B cell (primary cell): ENCODE data around the gene GTF3C2. TPM values are rescaled to one million over a fixed set of nuclear protein-coding genes. Genes with fewer than 3 reads are reported as not detected.
A peak's percentile ranks its signal among the peaks of the same experiment; 100 is the strongest.

Source experiments
- ATAC-seq: fragments of 200-7000 bp; cut with Tn5 transposase; one replicate; pipeline ENCODE4 v1.10.0; 2021; ENCODE audit warnings: low read depth, mild to moderate bottlenecking, moderate number of reproducible peaks, moderate library complexity
- CTCF ChIA-PET: fragments of 350-600 bp; sonication (Branson Sonifier 250); formaldehyde crosslinking; loops from one replicate; lab custom pipeline; 2021; ENCODE audit warnings: antibody characterized with exemption, inconsistent platforms; lab: Charles Lee
- POLR2A ChIA-PET: fragments of 350-600 bp; sonication (Branson Sonifier 250); formaldehyde crosslinking; loops from one replicate; lab custom pipeline; 2021; ENCODE audit warnings: antibody characterized with exemption; lab: Charles Lee
- DNase-seq: peaks from one replicate; pipeline ENCODE4 v3.0.0; 2013
- H2AFZ ChIP-seq: 2 replicates; pipeline ENCODE4 v1.6.1; 2012; ENCODE audit warnings: mild to moderate bottlenecking, low read depth, low read length; ENCODE audit not compliant: insufficient read depth, poor library complexity, severe bottlenecking
- H3K27ac ChIP-seq, 2 donors: 1 replicate in 1 of 2; 2 replicates in 1 of 2; pipeline ENCODE4 v1.5.1; 2012 to 2013; ENCODE audit warnings: low read length in 2 of 2, mild to moderate bottlenecking in 2 of 2, moderate library complexity in 1 of 2
- H3K27me3 ChIP-seq, 4 experiments: fragments of 200-600 bp in 1 of 4; sonication (generic) in 1 of 4; replicated peaks in 1 of 4; 1 replicate in 2 of 4; 2 replicates in 2 of 4; pipeline versions ENCODE4 v1.6.1 to v1.7.0; 2013 to 2016; ENCODE audit warnings: low read length in 3 of 4, mild to moderate bottlenecking in 2 of 4, mixed read lengths in 1 of 4, moderate library complexity in 1 of 4; ENCODE audit not compliant: insufficient read depth in 4 of 4, control insufficient read depth in 3 of 4; ENCODE audit errors: control extremely low read depth in 1 of 4
- H3K36me3 ChIP-seq, 2 experiments: replicated peaks in 1 of 2; 1 replicate in 1 of 2; 2 replicates in 1 of 2; pipeline versions ENCODE4 v1.6.1 to v1.7.1; 2013; ENCODE audit warnings: low read length in 1 of 2; ENCODE audit not compliant: insufficient read depth in 2 of 2, control insufficient read depth in 1 of 2; ENCODE audit errors: control extremely low read depth in 1 of 2, extremely low read depth in 1 of 2
- H3K4me1 ChIP-seq, 2 donors: fragments of 200-600 bp in 1 of 2; sonication (generic) in 1 of 2; 1 replicate in 1 of 2; 2 replicates in 1 of 2; pipeline versions ENCODE4 v1.5.1 to v1.6.1; 2013 to 2017; ENCODE audit warnings: low read length in 2 of 2; ENCODE audit not compliant: control insufficient read depth in 2 of 2, insufficient read depth in 2 of 2
- H3K4me2 ChIP-seq: replicated peaks from 2 replicates; pipeline ENCODE3; 2012; ENCODE audit warnings: mild to moderate bottlenecking, low read depth, low read length; ENCODE audit not compliant: poor library complexity, severe bottlenecking
- H3K4me3 ChIP-seq, 5 experiments: fragments of 200-600 bp in 1 of 5; sonication (generic) in 1 of 5; 1 replicate in 3 of 5; 2 replicates in 2 of 5; pipeline versions ENCODE4 v1.5.1 to v1.7.0; 2011 to 2016; ENCODE audit warnings: low read length in 4 of 5, mild to moderate bottlenecking in 4 of 5, low read depth in 2 of 5, control low read depth in 1 of 5, moderate library complexity in 1 of 5; ENCODE audit not compliant: insufficient read depth in 1 of 5; ENCODE audit errors: control extremely low read depth in 1 of 5, extremely low read depth in 1 of 5
- H3K79me2 ChIP-seq: fragments of 200-600 bp; sonication (generic); one replicate; pipeline ENCODE4 v1.6.0; 2016; ENCODE audit warnings: low read length; ENCODE audit not compliant: control insufficient read depth, insufficient read depth
- H3K9ac ChIP-seq: fragments of 200-600 bp; sonication (generic); 2 replicates; pipeline ENCODE4 v1.6.1; 2017; ENCODE audit warnings: mild to moderate bottlenecking, low read length, moderate library complexity
- H3K9me3 ChIP-seq, 3 donors: one replicate each; pipeline versions ENCODE4 v1.6.1 to v1.7.1; 2013; ENCODE audit warnings: low read length in 2 of 3; ENCODE audit not compliant: control insufficient read depth in 2 of 3, insufficient read depth in 1 of 3; ENCODE audit errors: control extremely low read depth in 1 of 3
- H4K20me1 ChIP-seq: 2 replicates; pipeline ENCODE4 v1.6.0; 2012; ENCODE audit warnings: mild to moderate bottlenecking, low read length; ENCODE audit not compliant: insufficient read depth, control insufficient read depth, poor library complexity, severe bottlenecking
- H3K27ac Mint-ChIP-seq: one replicate; pipeline ENCODE4 v1.8.0; 2021; ENCODE audit warnings: mixed read lengths
- H3K27me3 Mint-ChIP-seq: one replicate; pipeline ENCODE4 v1.8.0; 2021; ENCODE audit warnings: mixed read lengths
- H3K4me1 Mint-ChIP-seq: one replicate; pipeline ENCODE4 v1.8.0; 2021; ENCODE audit warnings: mixed read lengths
- H3K4me3 Mint-ChIP-seq: one replicate; pipeline ENCODE4 v1.8.0; 2021; ENCODE audit warnings: mixed read lengths
- H3K9me3 Mint-ChIP-seq: one replicate; pipeline ENCODE4 v1.8.0; 2022; ENCODE audit warnings: mixed read lengths; ENCODE audit not compliant: insufficient read depth
- CTCF ChIP-seq: fragments of 200-600 bp; IDR thresholded peaks from one replicate; pipeline ENCODE4 v1.8.0; 2022; ENCODE audit warnings: antibody characterized with exemption, mild to moderate bottlenecking
- EZH2 ChIP-seq: IDR thresholded peaks from 2 replicates; pipeline ENCODE4 v1.6.1; 2012; ENCODE audit warnings: borderline replicate concordance, low read depth, mild to moderate bottlenecking, moderate library complexity, low read length; ENCODE audit not compliant: insufficient read depth, poor library complexity, severe bottlenecking
- WGBS: methylation state at CpG from one replicate; pipeline ENCODE4 v1.1.5; 2013; ENCODE audit warnings: missing lambda C conversion rate; ENCODE audit not compliant: insufficient coverage; 5-methylcytosine and 5-hydroxymethylcytosine counted together
- intact Hi-C: fragments of 100-400 bp; cut with micrococcal nuclease; formaldehyde crosslinking; loops from one replicate; pipeline ENCODE4 v1.10.0; 2022
- polyA plus RNA-seq: library from polyadenylated mRNA; depleted of rRNA; stranded (reverse); fragments of >200 nt; gene quantifications from 2 replicates; pipeline ENCODE4 v1.2.3, GENCODE V29; 2012
- total RNA-seq, 2 donors: library from RNA; stranded (reverse); fragments of 120-200 nt in 1 of 2; gene quantifications; 1 replicate in 1 of 2; 2 replicates in 1 of 2; pipeline versions ENCODE4 v1.2.3 to v1.2.4, GENCODE V29; 2013 to 2022

GTF3C2 gene
- total and polyA plus RNA-seq, 2 donors (not counting 1 experiment from before 2014, with no cell fraction given): 84.8 to 121 TPM

GRCh38 chr2:27400348-27401135, 44.0 kb upstream of the GTF3C2 start:
- H3K27ac Mint-ChIP-seq: no peak overlapping the region
- no peak overlapping the region for H3K27ac ChIP-seq
- H3K4me3 ChIP-seq: no peak overlapping the region
- peaks cover 0 to 2% of the 10 kb centered on the region in 2 donors for H3K4me1 ChIP-seq
- H3K79me2 ChIP-seq: peaks cover 98% of the 10 kb centered on the region
- CTCF ChIA-PET: no interaction called here
- POLR2A ChIA-PET: no interaction called here
- H4K20me1 ChIP-seq: peaks cover 42% of the 10 kb centered on the region
- H3K27me3 ChIP-seq: no peaks in the 10 kb centered on the region
- no peaks in the 10 kb centered on the region for H3K27me3 Mint-ChIP-seq
- H3K36me3 ChIP-seq: peaks cover 2 to 7% of the 10 kb centered on the region in 2 experiments
- TF ChIP-seq EZH2: no peak
- no peak for TF ChIP-seq CTCF
- no peaks in the 10 kb centered on the region for H3K9me3 ChIP-seq
- H3K9me3 Mint-ChIP-seq: no peaks in the 10 kb centered on the region
- H3K4me2 ChIP-seq: no peak overlapping the region
- H3K9ac ChIP-seq: no peak overlapping the region
- DNase-seq (no peak), ATAC-seq (no peak)
- WGBS: no CpG with 5 or more reads among the region's 2 CpGs
- H3K4me3 Mint-ChIP-seq: no peak overlapping the region
- intact Hi-C loops: loop anchor here (10.0 kb wide), 1 partner anchor 186 kb away; the partner anchor contains the start of genes ATRAID, CAD and SLC5A6
- peaks cover 18% of the 10 kb centered on the region for H3K4me1 Mint-ChIP-seq
- no peak overlapping the region for H2AFZ ChIP-seq

- Histone ChIP-seq H3K36me3 (peaks cover 2% of the 10 kb centered on the region in 2 experiments), H3K27me3 (no peaks in the 10 kb centered on the region), H3K9me3 (no peaks in the 10 kb centered on the region), H3K4me1 (peaks cover 0 to 2% of the 10 kb centered on the region in 2 donors), H3K4me3 (no peak overlapping the region), H2AFZ (no peak overlapping the region), H3K9ac (no peak overlapping the region), H3K79me2 (peaks cover 98% of the 10 kb centered on the region), H4K20me1 (peaks cover 42% of the 10 kb centered on the region), H3K27ac (no peak overlapping the region), H3K4me2 (no peak overlapping the region)
- ChIA-PET CTCF (no interaction called here), POLR2A (no interaction called here)
- no peak for DNase-seq
- no peaks in the 10 kb centered on the region for H3K9me3 Mint-ChIP-seq
- H3K4me3 Mint-ChIP-seq: no peak overlapping the region
- no peak for TF ChIP-seq EZH2
- no peak for TF ChIP-seq CTCF
- 96% methylated on average over 4 of the region's 5 CpGs for WGBS
- H3K27ac Mint-ChIP-seq: peak overlapping the region; percentile 26
- H3K27me3 Mint-ChIP-seq: no peaks in the 10 kb centered on the region
- peaks cover 18% of the 10 kb centered on the region for H3K4me1 Mint-ChIP-seq
- no peak for ATAC-seq
- intact Hi-C loops: no loop called here
These were observed 42.4 kb upstream of the GTF3C2 start for GRCh38 chr2:27398962-27399361.
